Activated naive CD8-positive, alpha-beta T cell (primary cell): ENCODE data around the gene TRIP4.

ENCODE experiments used
- H3K27ac Mint-ChIP-seq: one replicate; pipeline ENCODE4 v1.8.0; 2021; ENCODE audit warnings: mixed read lengths
- H3K27me3 Mint-ChIP-seq: one replicate; pipeline ENCODE4 v1.8.0; 2021; ENCODE audit warnings: mixed read lengths
- H3K36me3 Mint-ChIP-seq: one replicate; pipeline ENCODE4 v1.8.0; 2021; ENCODE audit warnings: mixed read lengths
- H3K4me1 Mint-ChIP-seq: one replicate; pipeline ENCODE4 v1.8.0; 2021; ENCODE audit warnings: low read depth, mixed read lengths
- H3K4me3 Mint-ChIP-seq: one replicate; pipeline ENCODE4 v1.8.0; 2021; ENCODE audit warnings: mild to moderate bottlenecking, mixed read lengths
- H3K9me3 Mint-ChIP-seq: one replicate; pipeline ENCODE4 v1.8.0; 2021; ENCODE audit warnings: low read depth, mixed read lengths

Gene TRIP4

GRCh38 chr15:64452988-64453688 lies 65.5 kb downstream of the TRIP4 start:
- no peak overlapping the region for H3K4me3 Mint-ChIP-seq
- H3K27ac Mint-ChIP-seq: peak overlapping the region; percentile 16
- H3K4me1 Mint-ChIP-seq: peaks cover 68% of the 10 kb centered on the region
- H3K36me3 Mint-ChIP-seq: no peaks in the 10 kb centered on the region
- H3K9me3 Mint-ChIP-seq: no peaks in the 10 kb centered on the region
- H3K27me3 Mint-ChIP-seq: no peaks in the 10 kb centered on the region

GRCh38 chr15:64453689-64454037 lies 66.0 kb downstream of the TRIP4 start:
- H3K4me3 Mint-ChIP-seq: no peak overlapping the region
- peaks cover 2% of the 10 kb centered on the region for H3K36me3 Mint-ChIP-seq
- peaks cover 64% of the 10 kb centered on the region for H3K4me1 Mint-ChIP-seq
- no peaks in the 10 kb centered on the region for H3K27me3 Mint-ChIP-seq
- H3K27ac Mint-ChIP-seq: peak overlapping the region; percentile 16
- no peaks in the 10 kb centered on the region for H3K9me3 Mint-ChIP-seq

GRCh38 chr15:64454282-64454681 lies 66.6 kb downstream of the TRIP4 start:
- Mint-ChIP-seq H3K4me1 (peaks cover 68% of the 10 kb centered on the region), H3K27me3 (no peaks in the 10 kb centered on the region), H3K36me3 (peaks cover 2% of the 10 kb centered on the region), H3K4me3 (no peak overlapping the region), H3K27ac (peak overlapping the region; percentile 38), H3K9me3 (no peaks in the 10 kb centered on the region)

GRCh38 chr15:64455961-64456371 lies 68.3 kb downstream of the TRIP4 start:
- Mint-ChIP-seq H3K4me1 (peaks cover 66% of the 10 kb centered on the region), H3K9me3 (no peaks in the 10 kb centered on the region), H3K4me3 (peak overlapping the region; percentile 30)

GRCh38 chr15:64456634-64457108 lies 69.0 kb downstream of the TRIP4 start:
- peak overlapping the region; percentile 91 for H3K27ac Mint-ChIP-seq

More at GRCh38 chr15:64455961-64456371, 68.3 kb downstream of the TRIP4 start:
- Mint-ChIP-seq H3K27me3 (no peaks in the 10 kb centered on the region), H3K36me3 (peaks cover 2% of the 10 kb centered on the region), H3K27ac (peak overlapping the region; percentile 91)

GRCh38 chr15:64459066-64459781 lies 71.6 kb downstream of the TRIP4 start:
- H3K36me3 Mint-ChIP-seq: peaks cover 2% of the 10 kb centered on the region
- peaks cover 84% of the 10 kb centered on the region for H3K4me1 Mint-ChIP-seq
- no peaks in the 10 kb centered on the region for H3K9me3 Mint-ChIP-seq
- H3K4me3 Mint-ChIP-seq: peak overlapping the region; percentile 92
- peak overlapping the region; percentile 79 for H3K27ac Mint-ChIP-seq
- no peaks in the 10 kb centered on the region for H3K27me3 Mint-ChIP-seq

More at GRCh38 chr15:64456634-64457108, 69.0 kb downstream of the TRIP4 start:
- Mint-ChIP-seq H3K27me3 (no peaks in the 10 kb centered on the region), H3K9me3 (no peaks in the 10 kb centered on the region), H3K4me3 (peak overlapping the region; percentile 30), H3K4me1 (peaks cover 72% of the 10 kb centered on the region), H3K36me3 (peaks cover 2% of the 10 kb centered on the region)

GRCh38 chr15:64460206-64460723 lies 72.6 kb downstream of the TRIP4 start, which contains the start of gene ZNF609:
ZNF609 (plus strand) TSS chr15:64460578; CDS start chr15:64499420, 38,842 bp downstream.
- no peaks in the 10 kb centered on the region for H3K27me3 Mint-ChIP-seq
- peak within 1 kb of the TSS; percentile 95 for H3K27ac Mint-ChIP-seq
- H3K4me1 Mint-ChIP-seq: peaks cover 87% of the 10 kb centered on the region
- H3K36me3 Mint-ChIP-seq: peaks cover 4% of the 10 kb centered on the region
- no peaks in the 10 kb centered on the region for H3K9me3 Mint-ChIP-seq
- peak within 1 kb of the TSS; percentile 95 for H3K4me3 Mint-ChIP-seq

- no peaks in the 10 kb centered on the region for H3K27me3 Mint-ChIP-seq
- peaks cover 84% of the 10 kb centered on the region for H3K4me1 Mint-ChIP-seq
- peak overlapping the region; percentile 95 for H3K4me3 Mint-ChIP-seq
Observed at GRCh38 chr15:64460724-64461720, 73.4 kb downstream of the TRIP4 start.

GRCh38 chr15:64461721-64462162 lies 74.1 kb downstream of the TRIP4 start:
- H3K36me3 Mint-ChIP-seq: peaks cover 4% of the 10 kb centered on the region
- H3K9me3 Mint-ChIP-seq: no peaks in the 10 kb centered on the region
- no peaks in the 10 kb centered on the region for H3K27me3 Mint-ChIP-seq
- H3K4me3 Mint-ChIP-seq: peak overlapping the region; percentile 95
- H3K4me1 Mint-ChIP-seq: peaks cover 84% of the 10 kb centered on the region
- H3K27ac Mint-ChIP-seq: peak overlapping the region; percentile 95

More at GRCh38 chr15:64460724-64461720, 73.4 kb downstream of the TRIP4 start:
- peaks cover 4% of the 10 kb centered on the region for H3K36me3 Mint-ChIP-seq
- H3K27ac Mint-ChIP-seq: peak overlapping the region; percentile 95
- no peaks in the 10 kb centered on the region for H3K9me3 Mint-ChIP-seq

- peak overlapping the region; percentile 95 for H3K27ac Mint-ChIP-seq
- no peaks in the 10 kb centered on the region for H3K27me3 Mint-ChIP-seq
- peak overlapping the region; percentile 95 for H3K4me3 Mint-ChIP-seq
- H3K4me1 Mint-ChIP-seq: peaks cover 84% of the 10 kb centered on the region
- H3K9me3 Mint-ChIP-seq: no peaks in the 10 kb centered on the region
- H3K36me3 Mint-ChIP-seq: peaks cover 4% of the 10 kb centered on the region
Observed at GRCh38 chr15:64462492-64462891, 74.9 kb downstream of the TRIP4 start.

- no peaks in the 10 kb centered on the region for H3K27me3 Mint-ChIP-seq
- H3K9me3 Mint-ChIP-seq: no peaks in the 10 kb centered on the region
- peaks cover 2% of the 10 kb centered on the region for H3K36me3 Mint-ChIP-seq
- peaks cover 81% of the 10 kb centered on the region for H3K4me1 Mint-ChIP-seq
- H3K4me3 Mint-ChIP-seq: peak overlapping the region; percentile 27
- peak overlapping the region; percentile 73 for H3K27ac Mint-ChIP-seq
Observed at GRCh38 chr15:64464276-64465005, 76.8 kb downstream of the TRIP4 start.

GRCh38 chr15:64466408-64467141 lies 78.9 kb downstream of the TRIP4 start:
- H3K4me3 Mint-ChIP-seq: no peak overlapping the region
- H3K27ac Mint-ChIP-seq: peak overlapping the region; percentile 36
- H3K36me3 Mint-ChIP-seq: peaks cover 2% of the 10 kb centered on the region
- no peaks in the 10 kb centered on the region for H3K27me3 Mint-ChIP-seq
- no peaks in the 10 kb centered on the region for H3K9me3 Mint-ChIP-seq
- peaks cover 77% of the 10 kb centered on the region for H3K4me1 Mint-ChIP-seq

GRCh38 chr15:64472161-64472560 lies 84.5 kb downstream of the TRIP4 start:
- H3K9me3 Mint-ChIP-seq: no peaks in the 10 kb centered on the region
- H3K4me3 Mint-ChIP-seq: no peak overlapping the region
- H3K27ac Mint-ChIP-seq: peak overlapping the region; percentile 34
- peaks cover 54% of the 10 kb centered on the region for H3K4me1 Mint-ChIP-seq
- H3K36me3 Mint-ChIP-seq: peaks cover 2% of the 10 kb centered on the region
- H3K27me3 Mint-ChIP-seq: no peaks in the 10 kb centered on the region
